A673 (cell line): ENCODE measurements around the gene ST7. TPM values are rescaled to one million over a fixed set of nuclear protein-coding genes. Genes with fewer than 3 reads are reported as not detected.

Source experiments
- BruUV-seq: library from RNA; stranded (reverse); fragments of 400-500 nt; replicated peaks from 2 replicates; lab custom pipeline; 2021; lab: Mats Ljungman, UMichigan
- CTCF ChIA-PET: fragments of 300-600 bp; sonication (Branson Sonifier 250); formaldehyde crosslinking; loops from one replicate; lab custom pipeline; 2022; ENCODE audit warnings: antibody characterized with exemption; lab: Charles Lee
- POLR2A ChIA-PET: fragments of 300-600 bp; sonication (Branson Sonifier 250); formaldehyde crosslinking; loops from one replicate; lab custom pipeline; 2022; ENCODE audit warnings: antibody characterized with exemption; ENCODE audit not compliant: low non-redundant PET; lab: Charles Lee
- DNase-seq: peaks from one replicate; pipeline ENCODE4 v3.0.0-alpha.2; 2015; ENCODE audit warnings: low spot score
- H3K27ac ChIP-seq: fragments of 200-600 bp; sonication (generic); 2 replicates; pipeline ENCODE4 v1.5.1; 2016; ENCODE audit warnings: mixed run types, low read depth, mild to moderate bottlenecking, mixed read lengths, antibody characterized with exemption, low read length; ENCODE audit not compliant: poor library complexity, severe bottlenecking
- H3K27me3 ChIP-seq: fragments of 200-600 bp; sonication (generic); replicated peaks from 2 replicates; pipeline ENCODE4 v1.6.1; 2017; ENCODE audit warnings: mixed run types, low read depth, mild to moderate bottlenecking, mixed read lengths, antibody characterized with exemption, low read length; ENCODE audit not compliant: insufficient read depth, poor library complexity
- H3K36me3 ChIP-seq: fragments of 200-600 bp; sonication (generic); 2 replicates; pipeline ENCODE4 v1.6.1; 2016; ENCODE audit warnings: mixed run types, mild to moderate bottlenecking, mixed read lengths, antibody characterized with exemption, low read length; ENCODE audit not compliant: insufficient read depth, poor library complexity, severe bottlenecking
- H3K4me1 ChIP-seq: fragments of 200-600 bp; sonication (generic); 2 replicates; pipeline ENCODE4 v1.6.1; 2017; ENCODE audit warnings: mixed run types, mild to moderate bottlenecking, mixed read lengths, antibody characterized with exemption, low read length; ENCODE audit not compliant: insufficient read depth, poor library complexity, severe bottlenecking
- H3K4me3 ChIP-seq: fragments of 200-600 bp; sonication (generic); 2 replicates; pipeline ENCODE4 v1.5.1; 2016; ENCODE audit warnings: low read depth, mixed run types, mild to moderate bottlenecking, mixed read lengths, low read length; ENCODE audit not compliant: poor library complexity, severe bottlenecking
- H3K9me3 ChIP-seq: fragments of 200-600 bp; sonication (generic); 2 replicates; pipeline ENCODE4 v1.6.1; 2016; ENCODE audit warnings: mixed run types, low read depth, mild to moderate bottlenecking, mixed read lengths, antibody characterized with exemption, low read length; ENCODE audit not compliant: poor library complexity, severe bottlenecking
- CTCF ChIP-seq: fragments of 300-800, 200-600 bp; sonication (generic); conservative IDR thresholded peaks from 2 replicates; pipeline ENCODE4 v1.5.1; 2017; ENCODE audit warnings: low read depth, mild to moderate bottlenecking, antibody characterized with exemption, low read length, moderate library complexity, mixed read lengths
- EZH2 ChIP-seq: fragments of 200-600 bp; sonication (generic); IDR thresholded peaks from 2 replicates; pipeline ENCODE4 v1.6.1; 2017; ENCODE audit warnings: borderline replicate concordance, low read depth, mild to moderate bottlenecking, mixed read lengths, antibody characterized with exemption, low read length; ENCODE audit not compliant: poor library complexity, severe bottlenecking
- intact Hi-C: fragments of 100-400 bp; cut with micrococcal nuclease; formaldehyde crosslinking; loops from one replicate; pipeline ENCODE4 v1.10.0; 2022; ENCODE audit not compliant: unreplicated experiment
- total RNA-seq: library from RNA; stranded (reverse); gene quantifications from 2 replicates; pipeline ENCODE4 v1.2.3, GENCODE V29; 2021

ST7 gene
- total RNA-seq, 1 experiment from 2014 or later: 24.3 TPM

GRCh38 chr7:117139397-117139984, 186.2 kb downstream of the ST7 start:
- H3K9me3 ChIP-seq: no peaks in the 10 kb centered on the region
- H3K27me3 ChIP-seq: no peaks in the 10 kb centered on the region
- H3K4me1 ChIP-seq: no peaks in the 10 kb centered on the region
- no TSS peak for BruUV-seq
- TF ChIP-seq CTCF (no peak), EZH2 (no peak)
- H3K27ac ChIP-seq: no peak overlapping the region
- ChIA-PET CTCF (interaction anchor here (1.5 kb wide), 1 partner anchor 12 kb away, joined by 3 read pairs; no protein-coding TSS in a partner anchor), POLR2A (interaction anchor here (0.6 kb wide), 1 partner anchor 158 kb away, joined by 5 read pairs; no protein-coding TSS in a partner anchor)
- H3K4me3 ChIP-seq: no peak overlapping the region
- H3K36me3 ChIP-seq: no peaks in the 10 kb centered on the region
- intact Hi-C loops: no loop called here
- DNase-seq: no peak

- Histone ChIP-seq H3K4me1 (no peaks in the 10 kb centered on the region), H3K27me3 (no peaks in the 10 kb centered on the region), H3K27ac (no peak overlapping the region), H3K4me3 (no peak overlapping the region), H3K36me3 (no peaks in the 10 kb centered on the region), H3K9me3 (no peaks in the 10 kb centered on the region)
- no TSS peak for BruUV-seq
- no peak for DNase-seq
- intact Hi-C loops: no loop called here
- ChIA-PET CTCF (interaction anchor here (0.6 kb wide), 1 partner anchor 14 kb away, joined by 4 read pairs; no protein-coding TSS in a partner anchor), POLR2A (no interaction called here)
- no peak for TF ChIP-seq EZH2
- TF ChIP-seq CTCF: no peak
Measured at GRCh38 chr7:117140921-117141320, 187.6 kb downstream of the ST7 start.

- POLR2A ChIA-PET: no interaction called here
Measured at GRCh38 chr7:117143066-117143465, 189.8 kb downstream of the ST7 start.

More at GRCh38 chr7:117143066-117143465, 189.8 kb downstream of the ST7 start:
- H3K27ac ChIP-seq: no peak overlapping the region
- no peaks in the 10 kb centered on the region for H3K9me3 ChIP-seq
- H3K36me3 ChIP-seq: no peaks in the 10 kb centered on the region
- CTCF ChIA-PET: no interaction called here
- no peaks in the 10 kb centered on the region for H3K4me1 ChIP-seq
- intact Hi-C loops: no loop called here
- H3K4me3 ChIP-seq: no peak overlapping the region
- DNase-seq: no peak
- no peak for TF ChIP-seq CTCF
- no peak for TF ChIP-seq EZH2
- no TSS peak for BruUV-seq
- H3K27me3 ChIP-seq: no peaks in the 10 kb centered on the region
